Body of pancreas (tissue), 4 donors: ENCODE results near the gene LURAP1L. TPM values are rescaled to one million over a fixed set of nuclear protein-coding genes. Genes with fewer than 3 reads are reported as not detected.
A peak's percentile ranks its signal among the peaks of the same experiment; 100 is the strongest.
"Not testable (repeated sequence)": the region's sequence is repeated elsewhere in the genome, so short reads cannot be mapped to it uniquely, and the experiment has no call there.

Experiments used
- ATAC-seq: fragments of 150-250 bp; one replicate; pipeline ENCODE4 v1.9.1; 2016
- DNase-seq, 4 donors: peaks; one replicate each; pipeline ENCODE4 v3.0.0-alpha.2; 2019
- H3K27ac ChIP-seq, 4 donors: fragments of 200-600 bp; sonication (generic); 1 replicate in 3 of 4; 2 replicates in 1 of 4; pipeline versions ENCODE4 v1.5.1 to v1.6.1; 2016 to 2019; ENCODE audit warnings: mild to moderate bottlenecking in 1 of 4, mixed read lengths in 1 of 4, moderate library complexity in 1 of 4
- H3K27me3 ChIP-seq, 2 donors: fragments of 200-600 bp; sonication (generic); one replicate each; pipeline ENCODE4 v1.6.0; 2016; ENCODE audit warnings: mild to moderate bottlenecking in 1 of 2
- H3K36me3 ChIP-seq, 2 donors: fragments of 200-600 bp; sonication (generic); replicated peaks in 1 of 2; 2 replicates each; pipeline ENCODE4 v1.5.1; 2016; ENCODE audit warnings: low read depth in 2 of 2; ENCODE audit not compliant: insufficient read depth in 1 of 2
- H3K4me1 ChIP-seq: fragments of 200-600 bp; sonication (generic); one replicate; pipeline ENCODE4 v1.6.0; 2016
- H3K4me3 ChIP-seq, 2 donors: fragments of 200-600 bp; sonication (generic); 1 replicate in 1 of 2; 2 replicates in 1 of 2; pipeline ENCODE4 v1.5.1; 2016 to 2019
- H3K9me3 ChIP-seq, 3 donors: fragments of 200-600 bp; sonication (generic); 1 replicate in 2 of 3; 2 replicates in 1 of 3; pipeline ENCODE4 v1.5.1; 2016
- CTCF ChIP-seq, 7 experiments: fragments of 450-650 bp in 4 of 7; fragments of 200-600 bp in 3 of 7; sonication (generic) in 3 of 7; IDR thresholded peaks; one replicate each; pipeline ENCODE4 v1.5.1; 2016 to 2019; ENCODE audit warnings: antibody characterized with exemption in 7 of 7
- POLR2A ChIP-seq, 3 donors: fragments of 450-650 bp; IDR thresholded peaks; one replicate each; pipeline ENCODE4 v1.6.1; 2016; ENCODE audit warnings: antibody characterized with exemption in 3 of 3, mild to moderate bottlenecking in 2 of 3
- WGBS, 2 donors: methylation state at CpG; one replicate each; pipeline ENCODE4 v1.1.5; 2017; 5-methylcytosine and 5-hydroxymethylcytosine counted together
- intact Hi-C: fragments of 100-400 bp; cut with DNase I; formaldehyde crosslinking; loops from one replicate; pipeline ENCODE4 v1.15.1; 2023
- small RNA-seq: library from RNA; depleted of rRNA; stranded (forward); fragments of <200 nt; gene quantifications from one replicate; pipeline ENCODE3, GENCODE V24; 2016
- total RNA-seq, 2 donors: library from RNA; depleted of rRNA; stranded (reverse); fragments of >200 nt; gene quantifications; one replicate each; pipeline ENCODE4 v1.1.0, GENCODE V29; 2016

The LURAP1L gene
- total RNA-seq, 2 donors from 2014 or later: 12.2 to 20.2 TPM

GRCh38 chr9:12862611-12863410 is 88.0 kb downstream of the LURAP1L start:
- Histone ChIP-seq H3K9me3 (no peaks in the 10 kb centered on the region), H3K27me3 (no peaks in the 10 kb centered on the region), H3K36me3 (no peaks in the 10 kb centered on the region), H3K4me1 (peaks cover 18% of the 10 kb centered on the region), H3K4me3 (no peak overlapping the region), H3K27ac (no peak overlapping the region)
- ATAC-seq (peak; percentile 30), DNase-seq (no peak)
- WGBS, 2 donors: 40 to 43% methylated on average over 3 of the region's 3 CpGs
- no peak for TF ChIP-seq CTCF (IDR thresholded peaks at IDR 0.05)
- no peak for TF ChIP-seq POLR2A (IDR thresholded peaks at IDR 0.05)
- intact Hi-C loops: no loop called here

- ATAC-seq (no peak), DNase-seq (no peak)
- Histone ChIP-seq H3K4me1 (peaks cover 18% of the 10 kb centered on the region), H3K27ac (no peak overlapping the region), H3K9me3 (no peaks in the 10 kb centered on the region), H3K36me3 (no peaks in the 10 kb centered on the region), H3K27me3 (no peaks in the 10 kb centered on the region), H3K4me3 (no peak overlapping the region)
- TF ChIP-seq POLR2A (IDR thresholded peaks at IDR 0.05): no peak
- no peak for TF ChIP-seq CTCF (IDR thresholded peaks at IDR 0.05)
- intact Hi-C loops: no loop called here
- WGBS, 2 donors: 87 to 89% methylated on average over 1 of the region's 1 CpG
These were observed 88.8 kb downstream of the LURAP1L start for GRCh38 chr9:12863618-12864017.

GRCh38 chr9:12865380-12865779 is 90.6 kb downstream of the LURAP1L start:
- DNase-seq, H3K4me3 ChIP-seq, H3K36me3 ChIP-seq, intact Hi-C loops, H3K9me3 ChIP-seq, H3K27me3 ChIP-seq, ATAC-seq, H3K27ac ChIP-seq: not testable (repeated sequence)
- WGBS, 2 donors: 92 to 96% methylated on average over 3 of the region's 3 CpGs
- H3K4me1 ChIP-seq: peaks cover 14% of the 10 kb centered on the region

Small RNA genes lying within 50 kb of the gene (small RNA-seq; reads per million reads assigned to genes)
- not detected for gene RN7SL849P

Other genes starting within 250 kb of the LURAP1L start
- not detected for gene TYRP1, start 81.6 kb upstream of the LURAP1L start, total RNA-seq